Astrocyte (in vitro differentiated cells and primary cell): ENCODE measurements around the gene COLGALT1. TPM values are rescaled to one million over a fixed set of nuclear protein-coding genes. Genes with fewer than 3 reads are reported as not detected.

Source experiments
- DNase-seq: peaks from one replicate; pipeline ENCODE4 v3.0.0-alpha.2; 2010; ENCODE audit warnings: low read depth
- FAIRE-seq: peaks from 2 replicates; lab custom pipeline; 2011; peaks lifted over from hg19 to GRCh38; lab: Jason Lieb, UNC
- H2AFZ ChIP-seq: 2 replicates; pipeline ENCODE4 v1.6.0; 2012; ENCODE audit warnings: low read depth, low read length, inconsistent platforms
- H3K27ac ChIP-seq: 2 replicates; pipeline ENCODE4 v1.5.1; 2011; ENCODE audit warnings: low read depth, low read length, inconsistent platforms
- H3K27me3 ChIP-seq: 2 replicates; pipeline ENCODE4 v1.6.0; 2011; ENCODE audit warnings: low read length, inconsistent platforms; ENCODE audit not compliant: insufficient read depth
- H3K36me3 ChIP-seq: 2 replicates; pipeline ENCODE4 v1.5.1; 2011; ENCODE audit warnings: low read length, inconsistent platforms; ENCODE audit not compliant: insufficient read depth
- H3K4me1 ChIP-seq: 2 replicates; pipeline ENCODE4 v1.5.1; 2011; ENCODE audit warnings: low read length, inconsistent platforms; ENCODE audit not compliant: insufficient read depth
- H3K4me2 ChIP-seq: 2 replicates; pipeline ENCODE4 v1.6.0; 2012; ENCODE audit warnings: low read length, inconsistent platforms
- H3K4me3 ChIP-seq: 2 replicates; pipeline ENCODE4 v1.5.1; 2011; ENCODE audit warnings: low read depth, mild to moderate bottlenecking, low read length, inconsistent platforms; ENCODE audit not compliant: insufficient read depth
- H3K79me2 ChIP-seq: 2 replicates; pipeline ENCODE4 v1.6.0; 2012; ENCODE audit warnings: mild to moderate bottlenecking, low read length, inconsistent platforms; ENCODE audit not compliant: insufficient read depth
- H3K9ac ChIP-seq: 2 replicates; pipeline ENCODE4 v1.6.0; 2012; ENCODE audit warnings: mild to moderate bottlenecking, low read length, inconsistent platforms
- H3K9me3 ChIP-seq: 2 replicates; pipeline ENCODE4 v1.5.1; 2012; ENCODE audit warnings: low read depth, mild to moderate bottlenecking, low read length, inconsistent platforms; ENCODE audit not compliant: insufficient read depth
- H4K20me1 ChIP-seq: 2 replicates; pipeline ENCODE4 v1.6.0; 2012; ENCODE audit warnings: low read length, inconsistent platforms; ENCODE audit not compliant: insufficient read depth
- H3K27ac Mint-ChIP-seq: one replicate; pipeline ENCODE4 v1.8.0; 2021; ENCODE audit warnings: mild to moderate bottlenecking, mixed read lengths; ENCODE audit not compliant: unreplicated experiment
- H3K27me3 Mint-ChIP-seq: one replicate; pipeline ENCODE4 v1.8.0; 2021; ENCODE audit warnings: low read depth, mixed read lengths; ENCODE audit not compliant: unreplicated experiment
- H3K36me3 Mint-ChIP-seq: one replicate; pipeline ENCODE4 v1.8.0; 2021; ENCODE audit warnings: low read depth, mixed read lengths; ENCODE audit not compliant: unreplicated experiment
- H3K4me1 Mint-ChIP-seq: one replicate; pipeline ENCODE4 v1.8.0; 2021; ENCODE audit warnings: low read depth, mixed read lengths; ENCODE audit not compliant: unreplicated experiment
- H3K4me3 Mint-ChIP-seq: one replicate; pipeline ENCODE4 v1.8.0; 2021; ENCODE audit warnings: mild to moderate bottlenecking, moderate library complexity, mixed read lengths; ENCODE audit not compliant: unreplicated experiment
- H3K9me3 Mint-ChIP-seq: one replicate; pipeline ENCODE4 v1.8.0; 2021; ENCODE audit warnings: mild to moderate bottlenecking, mixed read lengths; ENCODE audit not compliant: unreplicated experiment
- EZH2 ChIP-seq: IDR thresholded peaks from 2 replicates; pipeline ENCODE4 v1.6.1; 2012; ENCODE audit warnings: mild to moderate bottlenecking, low read length, inconsistent platforms; ENCODE audit not compliant: insufficient read depth
- total RNA-seq: library from RNA; stranded (reverse); gene quantifications from 2 replicates; pipeline ENCODE4 v1.2.1, GENCODE V29; 2021
- TF ChIP-seq, protein P1 (sequence below): IDR thresholded peaks from 2 replicates; pipeline ENCODE4 v1.5.1; 2011; ENCODE audit warnings: low read depth, mild to moderate bottlenecking, inconsistent platforms, low read length, moderate library complexity; ENCODE audit not compliant: insufficient read depth

COLGALT1 gene
- total RNA-seq, 1 donor from 2014 or later: 137 TPM

DNA sequence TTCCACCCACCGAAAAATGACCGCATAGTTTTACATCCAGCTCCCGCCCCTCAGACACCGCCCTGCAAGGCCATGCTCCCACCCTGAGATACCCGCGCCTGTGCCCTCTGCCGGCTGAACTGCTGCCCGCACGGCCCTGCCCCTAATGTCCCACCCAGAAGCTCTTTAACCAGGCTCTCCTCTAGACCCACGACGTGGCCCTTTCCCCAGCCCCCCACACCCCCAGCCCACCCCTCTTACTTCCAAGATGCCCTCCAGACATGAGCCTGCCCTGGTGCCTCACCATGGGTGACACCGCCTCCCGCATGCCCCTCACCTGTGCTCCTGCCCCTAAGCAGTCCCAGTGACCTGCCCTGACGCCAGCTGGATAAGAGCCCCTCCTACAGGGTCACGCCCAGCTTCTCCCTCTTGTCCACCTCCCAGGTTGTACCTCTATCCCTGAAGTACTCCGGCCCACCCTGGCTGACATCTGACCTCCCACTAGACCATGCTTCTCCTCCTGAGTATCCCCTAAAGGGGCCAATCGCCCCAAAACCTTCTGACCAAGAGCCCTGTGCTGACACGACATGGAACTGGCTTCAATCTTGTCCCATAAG is 51.2 kb downstream of the COLGALT1 start:
- Mint-ChIP-seq H3K4me3 (peak overlapping the region; percentile 67), H3K27ac (no peak overlapping the region), H3K4me1 (no peaks in the 10 kb centered on the region), H3K9me3 (peaks cover 4% of the 10 kb centered on the region), H3K27me3 (peaks cover 29% of the 10 kb centered on the region), H3K36me3 (no peaks in the 10 kb centered on the region)
- Histone ChIP-seq H3K79me2 (no peaks in the 10 kb centered on the region), H3K36me3 (no peaks in the 10 kb centered on the region), H3K4me2 (peak overlapping the region; percentile 81), H2AFZ (peak overlapping the region; percentile 98), H3K9me3 (no peaks in the 10 kb centered on the region), H3K4me3 (peak overlapping the region; percentile 44), H3K27ac (no peak overlapping the region), H4K20me1 (no peaks in the 10 kb centered on the region), H3K9ac (no peak overlapping the region), H3K27me3 (peaks cover 10% of the 10 kb centered on the region), H3K4me1 (peaks cover 6% of the 10 kb centered on the region)
- DNase-seq (no peak), FAIRE-seq (no peak)
- TF ChIP-seq, protein P1, sequence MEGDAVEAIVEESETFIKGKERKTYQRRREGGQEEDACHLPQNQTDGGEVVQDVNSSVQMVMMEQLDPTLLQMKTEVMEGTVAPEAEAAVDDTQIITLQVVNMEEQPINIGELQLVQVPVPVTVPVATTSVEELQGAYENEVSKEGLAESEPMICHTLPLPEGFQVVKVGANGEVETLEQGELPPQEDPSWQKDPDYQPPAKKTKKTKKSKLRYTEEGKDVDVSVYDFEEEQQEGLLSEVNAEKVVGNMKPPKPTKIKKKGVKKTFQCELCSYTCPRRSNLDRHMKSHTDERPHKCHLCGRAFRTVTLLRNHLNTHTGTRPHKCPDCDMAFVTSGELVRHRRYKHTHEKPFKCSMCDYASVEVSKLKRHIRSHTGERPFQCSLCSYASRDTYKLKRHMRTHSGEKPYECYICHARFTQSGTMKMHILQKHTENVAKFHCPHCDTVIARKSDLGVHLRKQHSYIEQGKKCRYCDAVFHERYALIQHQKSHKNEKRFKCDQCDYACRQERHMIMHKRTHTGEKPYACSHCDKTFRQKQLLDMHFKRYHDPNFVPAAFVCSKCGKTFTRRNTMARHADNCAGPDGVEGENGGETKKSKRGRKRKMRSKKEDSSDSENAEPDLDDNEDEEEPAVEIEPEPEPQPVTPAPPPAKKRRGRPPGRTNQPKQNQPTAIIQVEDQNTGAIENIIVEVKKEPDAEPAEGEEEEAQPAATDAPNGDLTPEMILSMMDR: no peak
- TF ChIP-seq EZH2: no peak

DNA sequence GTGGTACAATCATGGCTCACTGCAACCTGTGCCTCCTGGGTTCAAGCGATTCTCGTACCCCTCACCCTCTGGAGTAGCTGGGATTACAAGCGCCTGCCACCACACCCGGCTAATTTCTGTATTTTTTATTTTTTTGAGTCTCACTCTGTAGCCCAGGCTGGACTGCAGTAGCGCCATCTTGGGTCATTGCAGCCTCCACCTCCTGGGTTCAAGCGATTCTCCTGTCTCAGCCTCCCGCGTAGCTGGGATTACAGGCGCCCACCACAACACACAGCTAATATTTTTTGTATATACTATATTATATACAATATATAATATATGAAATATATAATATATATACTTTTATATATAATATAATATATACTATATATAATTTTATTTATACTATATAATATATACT is 52.5 kb downstream of the COLGALT1 start:
- H3K4me3 Mint-ChIP-seq: no peak overlapping the region
- no peak overlapping the region for H3K27ac ChIP-seq
- no peaks in the 10 kb centered on the region for H3K79me2 ChIP-seq
- no peaks in the 10 kb centered on the region for H3K4me1 Mint-ChIP-seq
- TF ChIP-seq, protein P1: no peak
- no peak for TF ChIP-seq EZH2
- H4K20me1 ChIP-seq: no peaks in the 10 kb centered on the region
- DNase-seq (no peak), FAIRE-seq (no peak)
- peaks cover 6% of the 10 kb centered on the region for H3K4me1 ChIP-seq
- no peak overlapping the region for H3K4me3 ChIP-seq
- peaks cover 4% of the 10 kb centered on the region for H3K9me3 Mint-ChIP-seq
- H3K27me3 Mint-ChIP-seq: peaks cover 26% of the 10 kb centered on the region
- peaks cover 3% of the 10 kb centered on the region for H3K27me3 ChIP-seq
- H2AFZ ChIP-seq: no peak overlapping the region
- no peaks in the 10 kb centered on the region for H3K9me3 ChIP-seq
- no peak overlapping the region for H3K27ac Mint-ChIP-seq
- H3K36me3 Mint-ChIP-seq: no peaks in the 10 kb centered on the region
- no peak overlapping the region for H3K9ac ChIP-seq
- no peak overlapping the region for H3K4me2 ChIP-seq
- no peaks in the 10 kb centered on the region for H3K36me3 ChIP-seq

DNA sequence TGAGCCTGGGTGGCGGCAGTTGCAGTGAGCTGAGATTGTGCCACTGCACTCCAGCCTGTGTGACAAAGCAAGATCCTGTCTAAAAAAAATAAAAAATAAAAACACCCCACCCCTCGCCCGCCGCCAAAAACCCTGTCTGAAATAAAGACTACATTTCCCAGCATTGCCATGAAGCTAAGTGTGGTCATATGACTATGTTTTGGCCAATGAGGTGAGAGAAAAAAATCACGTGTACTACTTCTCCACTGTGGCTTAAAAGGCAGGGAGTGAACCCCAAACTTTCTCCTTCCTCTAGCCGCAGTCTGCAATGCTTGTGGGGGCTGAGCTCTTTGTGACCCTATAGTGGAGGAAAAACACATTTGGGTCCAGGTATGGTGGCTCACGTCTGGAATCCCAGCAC is 54.9 kb downstream of the COLGALT1 start:
- Histone ChIP-seq H3K4me1 (peaks cover 6% of the 10 kb centered on the region), H3K36me3 (no peaks in the 10 kb centered on the region), H3K27me3 (no peaks in the 10 kb centered on the region), H3K4me2 (no peak overlapping the region), H3K79me2 (no peaks in the 10 kb centered on the region), H4K20me1 (no peaks in the 10 kb centered on the region), H3K27ac (no peak overlapping the region), H2AFZ (no peak overlapping the region), H3K4me3 (no peak overlapping the region), H3K9me3 (no peaks in the 10 kb centered on the region), H3K9ac (no peak overlapping the region)
- H3K27me3 Mint-ChIP-seq: peaks cover 9% of the 10 kb centered on the region
- H3K9me3 Mint-ChIP-seq: peaks cover 4% of the 10 kb centered on the region
- no peak for FAIRE-seq
- DNase-seq: no peak
- H3K4me1 Mint-ChIP-seq: no peaks in the 10 kb centered on the region
- no peak overlapping the region for H3K4me3 Mint-ChIP-seq
- no peaks in the 10 kb centered on the region for H3K36me3 Mint-ChIP-seq
- H3K27ac Mint-ChIP-seq: no peak overlapping the region
- TF ChIP-seq EZH2: no peak
- TF ChIP-seq, protein P1: no peak
